Loucy (cell line): ENCODE data around the gene KIF21A.

Experiments used
- CTCF ChIP-seq: fragments of 200-600 bp; sonication (generic); conservative IDR thresholded peaks from 2 replicates; pipeline ENCODE4 v1.5.1; 2014; ENCODE audit warnings: mild to moderate bottlenecking, antibody characterized with exemption, low read length
- EZH2phosphoT487 ChIP-seq: fragments of 200-600 bp; IDR thresholded peaks from 2 replicates; pipeline ENCODE4 v1.6.1; 2018; ENCODE audit warnings: antibody characterized with exemption, mild to moderate bottlenecking, moderate library complexity, borderline replicate concordance

- no peak for TF ChIP-seq EZH2phosphoT487
- no peak for TF ChIP-seq CTCF
These were observed 148.2 kb downstream of the KIF21A start for GRCh38 chr12:39294715-39295114.
